ENCODE measurements around the gene ZDHHC1.

The ZDHHC1 gene

GRCh38 chr16:67445126-67445426 lies 28.8 kb upstream of the ZDHHC1 start:
- no peak for DNase-seq (ENCODE audit: low read depth)
- H3K4me3 ChIP-seq (ENCODE audit: low read depth, low read length) = no peak overlapping the region
- TF ChIP-seq, protein P1, sequence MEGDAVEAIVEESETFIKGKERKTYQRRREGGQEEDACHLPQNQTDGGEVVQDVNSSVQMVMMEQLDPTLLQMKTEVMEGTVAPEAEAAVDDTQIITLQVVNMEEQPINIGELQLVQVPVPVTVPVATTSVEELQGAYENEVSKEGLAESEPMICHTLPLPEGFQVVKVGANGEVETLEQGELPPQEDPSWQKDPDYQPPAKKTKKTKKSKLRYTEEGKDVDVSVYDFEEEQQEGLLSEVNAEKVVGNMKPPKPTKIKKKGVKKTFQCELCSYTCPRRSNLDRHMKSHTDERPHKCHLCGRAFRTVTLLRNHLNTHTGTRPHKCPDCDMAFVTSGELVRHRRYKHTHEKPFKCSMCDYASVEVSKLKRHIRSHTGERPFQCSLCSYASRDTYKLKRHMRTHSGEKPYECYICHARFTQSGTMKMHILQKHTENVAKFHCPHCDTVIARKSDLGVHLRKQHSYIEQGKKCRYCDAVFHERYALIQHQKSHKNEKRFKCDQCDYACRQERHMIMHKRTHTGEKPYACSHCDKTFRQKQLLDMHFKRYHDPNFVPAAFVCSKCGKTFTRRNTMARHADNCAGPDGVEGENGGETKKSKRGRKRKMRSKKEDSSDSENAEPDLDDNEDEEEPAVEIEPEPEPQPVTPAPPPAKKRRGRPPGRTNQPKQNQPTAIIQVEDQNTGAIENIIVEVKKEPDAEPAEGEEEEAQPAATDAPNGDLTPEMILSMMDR (conservative IDR thresholded peaks at IDR 0.05; ENCODE audit: low read depth, low read length) = no peak

DNA sequence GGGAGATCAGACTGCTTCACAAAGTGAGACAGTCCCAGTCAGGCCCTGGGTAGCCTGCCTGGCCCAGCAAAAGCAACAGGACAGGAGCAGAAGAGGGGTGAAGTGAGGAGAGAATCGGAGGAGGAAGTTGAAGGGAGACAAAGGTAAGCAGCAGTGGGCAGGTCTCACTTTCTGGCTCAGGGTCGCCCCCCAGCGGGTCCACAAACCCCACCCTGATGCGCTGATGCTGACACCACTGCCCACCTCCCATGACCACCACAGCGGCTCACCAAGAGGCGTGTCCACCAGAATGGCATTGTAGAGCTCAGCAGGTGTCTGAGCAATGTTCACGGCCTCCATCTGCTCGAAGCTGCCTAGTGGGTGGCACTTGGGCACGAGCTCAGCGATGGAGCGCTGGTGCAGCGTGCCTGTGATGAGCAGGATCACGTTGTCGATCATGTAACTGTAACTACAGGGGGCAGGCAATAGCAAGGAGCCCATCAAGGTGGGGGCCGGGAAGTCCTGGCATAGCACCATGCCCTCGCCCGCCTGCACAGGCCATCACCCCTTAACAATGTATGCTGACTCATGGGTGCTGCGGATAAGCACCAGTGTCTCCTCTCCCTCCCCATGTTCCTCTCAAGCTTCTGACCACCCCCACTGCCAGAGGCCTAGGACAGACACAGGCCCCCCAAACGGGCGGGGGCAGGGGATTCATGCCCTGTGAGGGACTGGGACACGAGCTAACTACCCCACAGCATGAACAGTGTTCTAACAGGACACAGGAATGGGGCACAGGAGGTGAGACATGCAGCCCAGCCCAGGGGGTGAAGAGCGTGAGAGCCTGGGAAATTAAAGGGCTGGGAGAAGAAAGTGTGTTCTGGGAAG lies 28.2 kb upstream of the ZDHHC1 start:
- DNase-seq (ENCODE audit: low read depth) = no peak
- no peak overlapping the region for H3K4me3 ChIP-seq (ENCODE audit: low read depth, low read length)
- TF ChIP-seq, protein P1 (conservative IDR thresholded peaks at IDR 0.05; ENCODE audit: low read depth, low read length) = peak; percentile 6

DNA sequence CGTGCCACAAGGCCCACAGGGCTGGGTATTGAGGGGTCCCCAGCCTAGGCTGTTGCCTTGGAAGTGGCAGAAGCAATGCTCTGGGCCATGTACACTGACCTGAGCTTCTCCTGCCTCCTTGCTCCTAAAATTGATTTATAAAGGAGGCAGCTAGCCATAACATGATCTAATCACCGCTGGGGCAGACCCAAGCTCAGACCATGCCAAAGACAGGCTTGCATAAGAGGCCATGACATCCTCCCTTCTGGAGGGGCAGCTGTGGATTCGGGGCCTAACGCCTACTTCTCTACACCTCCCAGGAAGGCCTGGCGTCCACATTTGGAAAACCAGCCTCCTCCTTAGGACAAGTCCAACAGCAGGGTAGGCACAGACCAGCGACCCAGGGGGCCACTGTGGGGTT lies 27.0 kb upstream of the ZDHHC1 start:
- no peak for DNase-seq (ENCODE audit: low read depth)
- TF ChIP-seq, protein P1 (conservative IDR thresholded peaks at IDR 0.05; ENCODE audit: low read depth, low read length) = no peak
- no peak overlapping the region for H3K4me3 ChIP-seq (ENCODE audit: low read depth, low read length)

GRCh38 chr16:67442581-67443255 lies 26.4 kb upstream of the ZDHHC1 start:
- TF ChIP-seq, protein P1 (conservative IDR thresholded peaks at IDR 0.05; ENCODE audit: low read depth, low read length) = no peak
- no peak for DNase-seq (ENCODE audit: low read depth)
- H3K4me3 ChIP-seq (ENCODE audit: low read depth, low read length) = no peak overlapping the region

- no peak overlapping the region for H3K4me3 ChIP-seq (ENCODE audit: low read depth, low read length)
- TF ChIP-seq, protein P1 (conservative IDR thresholded peaks at IDR 0.05; ENCODE audit: low read depth, low read length) = no peak
- DNase-seq (ENCODE audit: low read depth) = peak; percentile 40
These were observed 25.6 kb upstream of the ZDHHC1 start for GRCh38 chr16:67441907-67442306.

- no peak overlapping the region for H3K4me3 ChIP-seq (ENCODE audit: low read depth, low read length)
- TF ChIP-seq, protein P1 (conservative IDR thresholded peaks at IDR 0.05; ENCODE audit: low read depth, low read length) = no peak
- no peak for DNase-seq (ENCODE audit: low read depth)
These were observed 25.0 kb upstream of the ZDHHC1 start for GRCh38 chr16:67441271-67441753.
